GM23338 (cell line): ENCODE data around the gene OSBPL6. TPM values are rescaled to one million over a fixed set of nuclear protein-coding genes. Genes with fewer than 3 reads are reported as not detected.

Source experiments
- ATAC-seq: fragments of 200-7000 bp; cut with Tn5 transposase; 3 replicates; pipeline ENCODE4 v1.9.1; 2020
- DNase-seq: peaks from one replicate; pipeline ENCODE4 v3.0.0-alpha.2; 2015; ENCODE audit warnings: low spot score
- H2AFZ ChIP-seq: fragments of 200-600 bp; sonication (generic); 2 replicates; pipeline ENCODE4 v1.8.0; 2016; ENCODE audit warnings: antibody characterized with exemption, mild to moderate bottlenecking, moderate library complexity
- H3F3A ChIP-seq: fragments of 200-600 bp; sonication (generic); replicated peaks from 2 replicates; pipeline ENCODE4 v1.8.0; 2017; ENCODE audit warnings: antibody characterized with exemption, mixed run types, low read depth
- H3K27ac ChIP-seq: fragments of 200-600 bp; sonication (generic); 2 replicates; pipeline ENCODE4 v1.6.1; 2016; ENCODE audit warnings: low read depth
- H3K27me3 ChIP-seq: fragments of 200-600 bp; sonication (generic); 2 replicates; pipeline ENCODE4 v1.8.0; 2016; ENCODE audit warnings: mild to moderate bottlenecking, mixed run types, moderate library complexity; ENCODE audit not compliant: insufficient read depth
- H3K36me3 ChIP-seq: fragments of 200-600 bp; sonication (generic); 2 replicates; pipeline ENCODE4 v1.8.0; 2016; ENCODE audit warnings: mild to moderate bottlenecking; ENCODE audit not compliant: insufficient read depth
- H3K4me1 ChIP-seq: fragments of 200-600 bp; sonication (generic); 2 replicates; pipeline ENCODE4 v1.8.0; 2016; ENCODE audit warnings: mild to moderate bottlenecking, moderate library complexity; ENCODE audit not compliant: insufficient read depth
- H3K4me2 ChIP-seq: fragments of 200-600 bp; sonication (generic); 2 replicates; pipeline ENCODE4 v1.7.1; 2017; ENCODE audit warnings: mixed run types
- H3K4me3 ChIP-seq: fragments of 200-600 bp; sonication (generic); 2 replicates; pipeline ENCODE4 v1.6.1; 2016; ENCODE audit warnings: mixed run types
- H3K79me2 ChIP-seq: fragments of 200-600 bp; sonication (generic); replicated peaks from 2 replicates; pipeline ENCODE4 v1.8.0; 2017; ENCODE audit warnings: mild to moderate bottlenecking; ENCODE audit not compliant: insufficient read depth
- H3K9me2 ChIP-seq: fragments of 200-600 bp; sonication (generic); 2 replicates; pipeline ENCODE4 v1.8.0; 2017; ENCODE audit not compliant: insufficient read depth
- H4K20me1 ChIP-seq: fragments of 200-600 bp; sonication (generic); replicated peaks from 2 replicates; pipeline ENCODE4 v1.8.0; 2017; ENCODE audit warnings: mild to moderate bottlenecking; ENCODE audit not compliant: insufficient read depth
- H3K27ac Mint-ChIP-seq: 2 replicates; pipeline ENCODE4 v1.8.0; 2020; ENCODE audit warnings: inconsistent platforms, mild to moderate bottlenecking, moderate library complexity, mixed read lengths
- H3K27me3 Mint-ChIP-seq: 3 replicates; pipeline ENCODE4 v1.8.0; 2022; ENCODE audit warnings: low read depth, mild to moderate bottlenecking, moderate library complexity, mixed read lengths, inconsistent platforms; ENCODE audit not compliant: insufficient read depth, poor library complexity
- H3K36me3 Mint-ChIP-seq: 3 replicates; pipeline ENCODE4 v1.8.0; 2021; ENCODE audit warnings: low read depth, mild to moderate bottlenecking, inconsistent platforms, moderate library complexity, mixed read lengths
- H3K4me1 Mint-ChIP-seq: 3 replicates; pipeline ENCODE4 v1.8.0; 2020; ENCODE audit warnings: mild to moderate bottlenecking, inconsistent platforms, mixed read lengths
- H3K4me3 Mint-ChIP-seq: 3 replicates; pipeline ENCODE4 v1.8.0; 2021; ENCODE audit warnings: moderate library complexity, mild to moderate bottlenecking, inconsistent platforms, mixed read lengths
- H3K9me3 Mint-ChIP-seq: 3 replicates; pipeline ENCODE4 v1.8.0; 2020; ENCODE audit warnings: moderate library complexity, mild to moderate bottlenecking, inconsistent platforms, mixed read lengths
- CREB1 ChIP-seq: fragments of 250-450 bp; sonication (Bioruptor Pico); IDR thresholded peaks from 2 replicates; pipeline ENCODE4 v1.5.0; 2020; ENCODE audit warnings: low read depth, mild to moderate bottlenecking, moderate library complexity
- EZH2 ChIP-seq: fragments of 200-600 bp; sonication (generic); IDR thresholded peaks from one replicate; pipeline ENCODE4 v1.8.0; 2017; ENCODE audit warnings: antibody characterized with exemption, mild to moderate bottlenecking, low read depth; ENCODE audit not compliant: unreplicated experiment
- EZH2phosphoT487 ChIP-seq: fragments of 200-600 bp; sonication (generic); IDR thresholded peaks from one replicate; pipeline ENCODE4 v1.8.1; 2018; ENCODE audit warnings: antibody characterized with exemption; ENCODE audit not compliant: unreplicated experiment
- JUNB ChIP-seq: IDR thresholded peaks from one replicate; pipeline ENCODE4 v1.6.1; 2016; ENCODE audit warnings: antibody characterized with exemption; ENCODE audit not compliant: unreplicated experiment
- NANOG ChIP-seq: IDR thresholded peaks from 2 replicates; pipeline ENCODE4 v1.6.1; 2016; ENCODE audit warnings: antibody characterized with exemption, borderline replicate concordance
- POLR2AphosphoS5 ChIP-seq: IDR thresholded peaks from 2 replicates; pipeline ENCODE4 v1.6.1; 2016; ENCODE audit warnings: antibody characterized with exemption, low read depth
- STAT1 ChIP-seq: IDR thresholded peaks from one replicate; pipeline ENCODE4 v1.6.1; 2016; ENCODE audit warnings: antibody characterized with exemption; ENCODE audit not compliant: unreplicated experiment
- ZNF114 ChIP-seq: fragments of 250-450 bp; sonication (Bioruptor Pico); IDR thresholded peaks from 2 replicates; pipeline ENCODE4 v1.5.0; 2020; ENCODE audit warnings: mild to moderate bottlenecking, moderate library complexity
- ZNF331 ChIP-seq: fragments of 250-450 bp; sonication (Bioruptor Pico); IDR thresholded peaks from 2 replicates; pipeline ENCODE4 v1.5.0; 2020; ENCODE audit warnings: low read depth, mild to moderate bottlenecking, moderate library complexity
- polyA plus RNA-seq: library from polyadenylated mRNA; unstranded; fragments of >200 nt; fragmentation: Nextera tagmentation; extraction: Ambion mirVana; gene quantifications from 2 replicates; pipeline ENCODE4 v1.2.1, GENCODE V29; 2016
- total RNA-seq: library from RNA; depleted of rRNA; stranded (reverse); fragments of >200 nt; shearing (Covaris generic); gene quantifications from 2 replicates; pipeline ENCODE4 v1.2.3, GENCODE V29; 2014
- TF ChIP-seq, protein P1 (sequence below): fragments of 250-450 bp; sonication (Bioruptor Pico); IDR thresholded peaks from 2 replicates; pipeline ENCODE4 v1.5.0; 2020; ENCODE audit warnings: mild to moderate bottlenecking, moderate library complexity
- TF ChIP-seq, protein P2 (sequence below): IDR thresholded peaks from one replicate; pipeline ENCODE4 v1.6.1; 2018; ENCODE audit warnings: antibody characterized with exemption; ENCODE audit not compliant: unreplicated experiment
- TF ChIP-seq, protein P3 (sequence below), 2 experiments: fragments of 200-600 bp in 1 of 2; sonication (generic) in 1 of 2; conservative IDR thresholded peaks; 2 replicates each; pipeline versions ENCODE4 v1.5.1 to v1.6.1; 2016 to 2017; ENCODE audit warnings: antibody characterized with exemption in 2 of 2, low read depth in 2 of 2, mild to moderate bottlenecking in 2 of 2, moderate library complexity in 1 of 2
- TF ChIP-seq, protein P4 (sequence below): IDR thresholded peaks from 2 replicates; pipeline ENCODE4 v1.6.1; 2016; ENCODE audit warnings: antibody characterized with exemption

OSBPL6 gene
- total and polyA plus RNA-seq, 2 experiments from 2014 or later: 6.0 to 8.5 TPM

DNA sequence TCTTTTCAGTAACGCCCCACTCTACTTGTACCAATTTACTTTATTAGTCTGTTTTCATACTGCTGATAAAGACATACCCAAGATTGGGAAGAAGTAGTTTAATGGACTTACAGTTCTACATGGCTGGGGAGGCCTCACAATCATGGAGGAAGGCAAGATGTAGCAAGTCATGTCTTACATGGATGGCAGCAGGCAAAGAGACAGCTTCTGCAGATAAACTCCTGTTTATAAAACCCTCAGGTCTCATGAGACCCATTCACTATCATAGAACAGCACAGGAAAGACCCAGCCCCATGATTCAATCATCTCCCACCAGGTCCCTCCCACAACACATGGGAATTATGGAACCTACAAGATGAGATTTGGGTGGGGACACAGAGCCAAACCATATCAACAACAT lies 38.8 kb upstream of the OSBPL6 start:
- DNase-seq (no peak), ATAC-seq (no peak)
- H3K4me1 Mint-ChIP-seq: no peaks in the 10 kb centered on the region
- TF ChIP-seq NANOG (no peak), ZNF331 (CRISPR knock-in tag) (no peak), STAT1 (no peak), CREB1 (no peak), JUNB (no peak), EZH2phosphoT487 (no peak), POLR2AphosphoS5 (no peak), EZH2 (no peak), ZNF114 (CRISPR knock-in tag) (no peak)
- TF ChIP-seq, protein P1, sequence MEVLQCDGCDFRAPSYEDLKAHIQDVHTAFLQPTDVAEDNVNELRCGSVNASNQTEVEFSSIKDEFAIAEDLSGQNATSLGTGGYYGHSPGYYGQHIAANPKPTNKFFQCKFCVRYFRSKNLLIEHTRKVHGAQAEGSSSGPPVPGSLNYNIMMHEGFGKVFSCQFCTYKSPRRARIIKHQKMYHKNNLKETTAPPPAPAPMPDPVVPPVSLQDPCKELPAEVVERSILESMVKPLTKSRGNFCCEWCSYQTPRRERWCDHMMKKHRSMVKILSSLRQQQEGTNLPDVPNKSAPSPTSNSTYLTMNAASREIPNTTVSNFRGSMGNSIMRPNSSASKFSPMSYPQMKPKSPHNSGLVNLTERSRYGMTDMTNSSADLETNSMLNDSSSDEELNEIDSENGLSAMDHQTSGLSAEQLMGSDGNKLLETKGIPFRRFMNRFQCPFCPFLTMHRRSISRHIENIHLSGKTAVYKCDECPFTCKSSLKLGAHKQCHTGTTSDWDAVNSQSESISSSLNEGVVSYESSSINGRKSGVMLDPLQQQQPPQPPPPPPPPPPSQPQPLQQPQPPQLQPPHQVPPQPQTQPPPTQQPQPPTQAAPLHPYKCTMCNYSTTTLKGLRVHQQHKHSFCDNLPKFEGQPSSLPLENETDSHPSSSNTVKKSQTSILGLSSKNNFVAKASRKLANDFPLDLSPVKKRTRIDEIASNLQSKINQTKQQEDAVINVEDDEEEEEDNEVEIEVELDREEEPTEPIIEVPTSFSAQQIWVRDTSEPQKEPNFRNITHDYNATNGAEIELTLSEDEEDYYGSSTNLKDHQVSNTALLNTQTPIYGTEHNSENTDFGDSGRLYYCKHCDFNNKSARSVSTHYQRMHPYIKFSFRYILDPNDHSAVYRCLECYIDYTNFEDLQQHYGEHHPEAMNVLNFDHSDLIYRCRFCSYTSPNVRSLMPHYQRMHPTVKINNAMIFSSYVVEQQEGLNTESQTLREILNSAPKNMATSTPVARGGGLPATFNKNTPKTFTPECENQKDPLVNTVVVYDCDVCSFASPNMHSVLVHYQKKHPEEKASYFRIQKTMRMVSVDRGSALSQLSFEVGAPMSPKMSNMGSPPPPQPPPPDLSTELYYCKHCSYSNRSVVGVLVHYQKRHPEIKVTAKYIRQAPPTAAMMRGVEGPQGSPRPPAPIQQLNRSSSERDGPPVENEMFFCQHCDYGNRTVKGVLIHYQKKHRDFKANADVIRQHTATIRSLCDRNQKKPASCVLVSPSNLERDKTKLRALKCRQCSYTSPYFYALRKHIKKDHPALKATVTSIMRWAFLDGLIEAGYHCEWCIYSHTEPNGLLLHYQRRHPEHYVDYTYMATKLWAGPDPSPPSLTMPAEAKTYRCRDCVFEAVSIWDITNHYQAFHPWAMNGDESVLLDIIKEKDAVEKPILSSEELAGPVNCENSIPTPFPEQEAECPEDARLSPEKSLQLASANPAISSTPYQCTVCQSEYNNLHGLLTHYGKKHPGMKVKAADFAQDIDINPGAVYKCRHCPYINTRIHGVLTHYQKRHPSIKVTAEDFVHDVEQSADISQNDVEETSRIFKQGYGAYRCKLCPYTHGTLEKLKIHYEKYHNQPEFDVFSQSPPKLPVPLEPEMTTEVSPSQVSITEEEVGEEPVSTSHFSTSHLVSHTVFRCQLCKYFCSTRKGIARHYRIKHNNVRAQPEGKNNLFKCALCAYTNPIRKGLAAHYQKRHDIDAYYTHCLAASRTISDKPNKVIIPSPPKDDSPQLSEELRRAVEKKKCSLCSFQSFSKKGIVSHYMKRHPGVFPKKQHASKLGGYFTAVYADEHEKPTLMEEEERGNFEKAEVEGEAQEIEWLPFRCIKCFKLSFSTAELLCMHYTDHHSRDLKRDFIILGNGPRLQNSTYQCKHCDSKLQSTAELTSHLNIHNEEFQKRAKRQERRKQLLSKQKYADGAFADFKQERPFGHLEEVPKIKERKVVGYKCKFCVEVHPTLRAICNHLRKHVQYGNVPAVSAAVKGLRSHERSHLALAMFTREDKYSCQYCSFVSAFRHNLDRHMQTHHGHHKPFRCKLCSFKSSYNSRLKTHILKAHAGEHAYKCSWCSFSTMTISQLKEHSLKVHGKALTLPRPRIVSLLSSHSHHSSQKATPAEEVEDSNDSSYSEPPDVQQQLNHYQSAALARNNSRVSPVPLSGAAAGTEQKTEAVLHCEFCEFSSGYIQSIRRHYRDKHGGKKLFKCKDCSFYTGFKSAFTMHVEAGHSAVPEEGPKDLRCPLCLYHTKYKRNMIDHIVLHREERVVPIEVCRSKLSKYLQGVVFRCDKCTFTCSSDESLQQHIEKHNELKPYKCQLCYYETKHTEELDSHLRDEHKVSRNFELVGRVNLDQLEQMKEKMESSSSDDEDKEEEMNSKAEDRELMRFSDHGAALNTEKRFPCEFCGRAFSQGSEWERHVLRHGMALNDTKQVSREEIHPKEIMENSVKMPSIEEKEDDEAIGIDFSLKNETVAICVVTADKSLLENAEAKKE (CRISPR knock-in tag): no peak
- TF ChIP-seq, protein P2, sequence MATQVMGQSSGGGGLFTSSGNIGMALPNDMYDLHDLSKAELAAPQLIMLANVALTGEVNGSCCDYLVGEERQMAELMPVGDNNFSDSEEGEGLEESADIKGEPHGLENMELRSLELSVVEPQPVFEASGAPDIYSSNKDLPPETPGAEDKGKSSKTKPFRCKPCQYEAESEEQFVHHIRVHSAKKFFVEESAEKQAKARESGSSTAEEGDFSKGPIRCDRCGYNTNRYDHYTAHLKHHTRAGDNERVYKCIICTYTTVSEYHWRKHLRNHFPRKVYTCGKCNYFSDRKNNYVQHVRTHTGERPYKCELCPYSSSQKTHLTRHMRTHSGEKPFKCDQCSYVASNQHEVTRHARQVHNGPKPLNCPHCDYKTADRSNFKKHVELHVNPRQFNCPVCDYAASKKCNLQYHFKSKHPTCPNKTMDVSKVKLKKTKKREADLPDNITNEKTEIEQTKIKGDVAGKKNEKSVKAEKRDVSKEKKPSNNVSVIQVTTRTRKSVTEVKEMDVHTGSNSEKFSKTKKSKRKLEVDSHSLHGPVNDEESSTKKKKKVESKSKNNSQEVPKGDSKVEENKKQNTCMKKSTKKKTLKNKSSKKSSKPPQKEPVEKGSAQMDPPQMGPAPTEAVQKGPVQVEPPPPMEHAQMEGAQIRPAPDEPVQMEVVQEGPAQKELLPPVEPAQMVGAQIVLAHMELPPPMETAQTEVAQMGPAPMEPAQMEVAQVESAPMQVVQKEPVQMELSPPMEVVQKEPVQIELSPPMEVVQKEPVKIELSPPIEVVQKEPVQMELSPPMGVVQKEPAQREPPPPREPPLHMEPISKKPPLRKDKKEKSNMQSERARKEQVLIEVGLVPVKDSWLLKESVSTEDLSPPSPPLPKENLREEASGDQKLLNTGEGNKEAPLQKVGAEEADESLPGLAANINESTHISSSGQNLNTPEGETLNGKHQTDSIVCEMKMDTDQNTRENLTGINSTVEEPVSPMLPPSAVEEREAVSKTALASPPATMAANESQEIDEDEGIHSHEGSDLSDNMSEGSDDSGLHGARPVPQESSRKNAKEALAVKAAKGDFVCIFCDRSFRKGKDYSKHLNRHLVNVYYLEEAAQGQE: no peak
- TF ChIP-seq, protein P3, sequence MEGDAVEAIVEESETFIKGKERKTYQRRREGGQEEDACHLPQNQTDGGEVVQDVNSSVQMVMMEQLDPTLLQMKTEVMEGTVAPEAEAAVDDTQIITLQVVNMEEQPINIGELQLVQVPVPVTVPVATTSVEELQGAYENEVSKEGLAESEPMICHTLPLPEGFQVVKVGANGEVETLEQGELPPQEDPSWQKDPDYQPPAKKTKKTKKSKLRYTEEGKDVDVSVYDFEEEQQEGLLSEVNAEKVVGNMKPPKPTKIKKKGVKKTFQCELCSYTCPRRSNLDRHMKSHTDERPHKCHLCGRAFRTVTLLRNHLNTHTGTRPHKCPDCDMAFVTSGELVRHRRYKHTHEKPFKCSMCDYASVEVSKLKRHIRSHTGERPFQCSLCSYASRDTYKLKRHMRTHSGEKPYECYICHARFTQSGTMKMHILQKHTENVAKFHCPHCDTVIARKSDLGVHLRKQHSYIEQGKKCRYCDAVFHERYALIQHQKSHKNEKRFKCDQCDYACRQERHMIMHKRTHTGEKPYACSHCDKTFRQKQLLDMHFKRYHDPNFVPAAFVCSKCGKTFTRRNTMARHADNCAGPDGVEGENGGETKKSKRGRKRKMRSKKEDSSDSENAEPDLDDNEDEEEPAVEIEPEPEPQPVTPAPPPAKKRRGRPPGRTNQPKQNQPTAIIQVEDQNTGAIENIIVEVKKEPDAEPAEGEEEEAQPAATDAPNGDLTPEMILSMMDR (conservative IDR thresholded peaks at IDR 0.05; ENCODE audit: low read depth in 2 of 2): no peak
- TF ChIP-seq, protein P4, sequence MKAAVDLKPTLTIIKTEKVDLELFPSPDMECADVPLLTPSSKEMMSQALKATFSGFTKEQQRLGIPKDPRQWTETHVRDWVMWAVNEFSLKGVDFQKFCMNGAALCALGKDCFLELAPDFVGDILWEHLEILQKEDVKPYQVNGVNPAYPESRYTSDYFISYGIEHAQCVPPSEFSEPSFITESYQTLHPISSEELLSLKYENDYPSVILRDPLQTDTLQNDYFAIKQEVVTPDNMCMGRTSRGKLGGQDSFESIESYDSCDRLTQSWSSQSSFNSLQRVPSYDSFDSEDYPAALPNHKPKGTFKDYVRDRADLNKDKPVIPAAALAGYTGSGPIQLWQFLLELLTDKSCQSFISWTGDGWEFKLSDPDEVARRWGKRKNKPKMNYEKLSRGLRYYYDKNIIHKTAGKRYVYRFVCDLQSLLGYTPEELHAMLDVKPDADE: no peak
- Histone ChIP-seq H3K4me1 (no peaks in the 10 kb centered on the region), H3K4me3 (no peak overlapping the region), H4K20me1 (no peaks in the 10 kb centered on the region), H3K27ac (no peak overlapping the region), H3K4me2 (no peak overlapping the region), H3F3A (no peaks in the 10 kb centered on the region), H3K27me3 (no peaks in the 10 kb centered on the region), H3K36me3 (no peaks in the 10 kb centered on the region), H3K9me2 (no peaks in the 10 kb centered on the region), H3K79me2 (no peaks in the 10 kb centered on the region), H2AFZ (no peak overlapping the region)
- no peak overlapping the region for H3K4me3 Mint-ChIP-seq
- H3K9me3 Mint-ChIP-seq: peaks cover 10% of the 10 kb centered on the region
- peaks cover 6% of the 10 kb centered on the region for H3K27me3 Mint-ChIP-seq
- 0 out of 3 replicates have a peak, but pooled peaks cover 4% of the 10 kb centered on the region for H3K36me3 Mint-ChIP-seq
- H3K27ac Mint-ChIP-seq: no peak overlapping the region
